HT-29 (cell line): ENCODE data around the gene PLEKHA3. TPM values are rescaled to one million over a fixed set of nuclear protein-coding genes. Genes with fewer than 3 reads are reported as not detected.

Experiments used
- DNase-seq: peaks from one replicate; pipeline ENCODE4 v3.0.0-alpha.2; 2015; ENCODE audit warnings: low spot score
- total RNA-seq: library from RNA; depleted of rRNA; stranded (reverse); fragments of >200 nt; shearing (Covaris generic); gene quantifications from 2 replicates; pipeline ENCODE4 v1.2.3, GENCODE V29; 2014

PLEKHA3 gene
- total RNA-seq, 1 experiment from 2014 or later, result 4.4 TPM

- DNase-seq, result peak; percentile 76
Measured at GRCh38 chr2:178478439-178479274, 1.6 kb upstream of the PLEKHA3 start, which contains the start of gene FKBP7. TSS of gene FKBP7 (minus strand) at chr2:178478600. CDS start at chr2:178478499, 101 bp downstream.

- no peak for DNase-seq
Measured at GRCh38 chr2:178479275-178479616, 1.0 kb upstream of the PLEKHA3 start.

- peak; percentile 5 for DNase-seq
Measured at GRCh38 chr2:178479758-178480226, 465 bp upstream of the PLEKHA3 start.

GRCh38 chr2:178482437-178482836 is 2.2 kb downstream of the PLEKHA3 start:
- DNase-seq, result no peak

GRCh38 chr2:178484245-178485041 is 4.2 kb downstream of the PLEKHA3 start:
- peak; percentile 49 for DNase-seq

- DNase-seq, result no peak
Measured at GRCh38 chr2:178485356-178485755, 5.1 kb downstream of the PLEKHA3 start.

GRCh38 chr2:178491612-178492011 is 11.4 kb downstream of the PLEKHA3 start:
- DNase-seq, result no peak

- DNase-seq, result no peak
Measured at GRCh38 chr2:178496049-178496448, 15.8 kb downstream of the PLEKHA3 start.

GRCh38 chr2:178498137-178498536 is 17.9 kb downstream of the PLEKHA3 start:
- DNase-seq, result no peak

- DNase-seq, result no peak
Measured at GRCh38 chr2:178499640-178500039, 19.4 kb downstream of the PLEKHA3 start.

- DNase-seq, result no peak
Measured at GRCh38 chr2:178502751-178503150, 22.5 kb downstream of the PLEKHA3 start.

GRCh38 chr2:178506101-178506500 is 25.8 kb downstream of the PLEKHA3 start:
- no peak for DNase-seq

GRCh38 chr2:178506524-178506923 is 26.3 kb downstream of the PLEKHA3 start:
- DNase-seq, result no peak

GRCh38 chr2:178506949-178507348 is 26.7 kb downstream of the PLEKHA3 start:
- DNase-seq, result no peak

- DNase-seq, result no peak
Measured at GRCh38 chr2:178508646-178509045, 28.4 kb downstream of the PLEKHA3 start.

- no peak for DNase-seq
Measured at GRCh38 chr2:178510384-178510783, 30.1 kb downstream of the PLEKHA3 start.

GRCh38 chr2:178512484-178512883 is 32.2 kb downstream of the PLEKHA3 start:
- no peak for DNase-seq

GRCh38 chr2:178513876-178514275 is 33.6 kb downstream of the PLEKHA3 start:
- no peak for DNase-seq

- DNase-seq, result no peak
Measured at GRCh38 chr2:178514664-178515063, 34.4 kb downstream of the PLEKHA3 start.

- no peak for DNase-seq
Measured at GRCh38 chr2:178517496-178517895, 37.2 kb downstream of the PLEKHA3 start.

GRCh38 chr2:178521304-178522150 is 41.3 kb downstream of the PLEKHA3 start:
- no peak for DNase-seq
